Thymus (tissue), 11 donors: ENCODE results near the gene CAPN10. TPM values are rescaled to one million over a fixed set of nuclear protein-coding genes. Genes with fewer than 3 reads are reported as not detected.

Experiments used
- DNase-seq, 9 donors: peaks; one replicate each; pipeline ENCODE4 v3.0.0-alpha.2; 2013; ENCODE audit warnings: low spot score in 9 of 9, low read depth in 6 of 9, missing footprints in 1 of 9
- H3K27ac ChIP-seq, 2 donors: one replicate each; pipeline ENCODE4 v1.5.1; 2013; ENCODE audit warnings: control low read depth in 1 of 2, low read depth in 1 of 2, low read length in 1 of 2, mild to moderate bottlenecking in 1 of 2, moderate library complexity in 1 of 2
- H3K27me3 ChIP-seq, 2 donors: one replicate each; pipeline ENCODE4 v1.5.1; 2013; ENCODE audit warnings: low read length in 1 of 2; ENCODE audit not compliant: control insufficient read depth in 2 of 2, insufficient read depth in 1 of 2
- H3K36me3 ChIP-seq, 2 donors: one replicate each; pipeline ENCODE4 v1.5.1; 2013; ENCODE audit warnings: low read length in 1 of 2, mild to moderate bottlenecking in 1 of 2, moderate library complexity in 1 of 2; ENCODE audit not compliant: control insufficient read depth in 2 of 2, insufficient read depth in 2 of 2
- H3K4me1 ChIP-seq, 2 donors: one replicate each; pipeline ENCODE4 v1.5.1; 2013; ENCODE audit warnings: low read length in 2 of 2; ENCODE audit not compliant: control insufficient read depth in 2 of 2, insufficient read depth in 2 of 2
- H3K4me3 ChIP-seq, 2 donors: one replicate each; pipeline ENCODE4 v1.5.1; 2013; ENCODE audit warnings: low read length in 2 of 2, control low read depth in 1 of 2, mild to moderate bottlenecking in 1 of 2
- H3K9me3 ChIP-seq, 2 donors: one replicate each; pipeline ENCODE4 v1.5.1; 2013; ENCODE audit warnings: low read length in 1 of 2, mild to moderate bottlenecking in 1 of 2; ENCODE audit not compliant: control insufficient read depth in 2 of 2, insufficient read depth in 1 of 2
- WGBS: extraction: QIAGEN DNeasy Blood & Tissue Kit; methylation state at CpG from one replicate; pipeline ENCODE4 v1.1.7; 2013; 5-methylcytosine and 5-hydroxymethylcytosine counted together
- polyA plus RNA-seq: library from polyadenylated mRNA; stranded (reverse); fragments of 200-250 nt; gene quantifications from one replicate; pipeline ENCODE4 v1.2.3, GENCODE V29; 2013
- total RNA-seq: library from RNA; stranded (reverse); fragments of 120-200 nt; gene quantifications from one replicate; pipeline ENCODE4 v1.2.4, GENCODE V29; 2013
- donor health status: healthy.

The CAPN10 gene
- total and polyA plus RNA-seq, 2 donors: 34.1 to 67.0 TPM

- no peak for DNase-seq
- Histone ChIP-seq H3K4me3 (no peak overlapping the region), H3K36me3 (peaks cover 7 to 16% of the 10 kb centered on the region in 2 donors), H3K9me3 (peaks cover 0 to 7% of the 10 kb centered on the region in 2 donors), H3K27ac (no peak overlapping the region), H3K4me1 (peaks cover 11 to 25% of the 10 kb centered on the region in 2 donors), H3K27me3 (peaks cover 0 to 11% of the 10 kb centered on the region in 2 donors)
- WGBS: 97% methylated on average over 17 of the region's 17 CpGs
Observed at GRCh38 chr2:240554767-240555493, 31.6 kb upstream of the CAPN10 start.

- peaks cover 11 to 25% of the 10 kb centered on the region in 2 donors for H3K4me1 ChIP-seq
- 98% methylated on average over 16 of the region's 16 CpGs for WGBS
- no peak for DNase-seq
- peaks cover 7 to 16% of the 10 kb centered on the region in 2 donors for H3K36me3 ChIP-seq
- H3K4me3 ChIP-seq: no peak overlapping the region
- H3K27me3 ChIP-seq: peaks cover 0 to 11% of the 10 kb centered on the region in 2 donors
- peaks cover 0 to 6% of the 10 kb centered on the region in 2 donors for H3K9me3 ChIP-seq
- no peak overlapping the region for H3K27ac ChIP-seq
Observed at GRCh38 chr2:240555541-240556250, 30.8 kb upstream of the CAPN10 start.

- H3K4me3 ChIP-seq: no peak overlapping the region
- peaks cover 0 to 11% of the 10 kb centered on the region in 2 donors for H3K27me3 ChIP-seq
- H3K9me3 ChIP-seq: no peaks in the 10 kb centered on the region
- peaks cover 16 to 30% of the 10 kb centered on the region in 2 donors for H3K4me1 ChIP-seq
- peak in 2 of 9 donors; percentile 59 to 71 for DNase-seq
- WGBS: 78% methylated on average over 9 of the region's 9 CpGs
- peaks cover 5 to 12% of the 10 kb centered on the region in 2 donors for H3K36me3 ChIP-seq
- H3K27ac ChIP-seq: no peak overlapping the region
Observed at GRCh38 chr2:240556553-240557100, 29.9 kb upstream of the CAPN10 start.

- H3K27me3 ChIP-seq: peaks cover 0 to 11% of the 10 kb centered on the region in 2 donors
- whole genome bisulfite sequencing: 50% methylated on average over 51 of the region's 51 CpGs
- peaks cover 5 to 6% of the 10 kb centered on the region in 2 donors for H3K36me3 ChIP-seq
- H3K4me3 ChIP-seq: peak overlapping the region in 1 of 2 donors; percentile 31
- no peaks in the 10 kb centered on the region for H3K9me3 ChIP-seq
- peaks cover 18 to 36% of the 10 kb centered on the region in 2 donors for H3K4me1 ChIP-seq
- H3K27ac ChIP-seq: no peak overlapping the region
- no peak for DNase-seq
Observed at GRCh38 chr2:240557101-240557751, 29.3 kb upstream of the CAPN10 start.

GRCh38 chr2:240557808-240558207, 28.7 kb upstream of the CAPN10 start, which contains the start of gene ANKMY1:
Gene ANKMY1 (minus strand): TSS chr2:240557988. CDS start chr2:240557335, 653 bp downstream.
- peak in 5 of 9 donors; percentile 64 to 87 (median 78) for DNase-seq
- 9% methylated on average over 47 of the region's 47 CpGs for WGBS
- peak within 1 kb of the TSS in 1 of 2 donors; percentile 31 for H3K4me3 ChIP-seq
- H3K36me3 ChIP-seq: peaks cover 7% of the 10 kb centered on the region in 2 donors
- no peak within 1 kb of the TSS for H3K27ac ChIP-seq
- peaks cover 18 to 37% of the 10 kb centered on the region in 2 donors for H3K4me1 ChIP-seq
- peaks cover 0 to 11% of the 10 kb centered on the region in 2 donors for H3K27me3 ChIP-seq
- H3K9me3 ChIP-seq: no peaks in the 10 kb centered on the region

- Histone ChIP-seq H3K27me3 (peaks cover 0 to 11% of the 10 kb centered on the region in 2 donors), H3K36me3 (peaks cover 7 to 10% of the 10 kb centered on the region in 2 donors), H3K4me3 (no peak overlapping the region), H3K9me3 (no peaks in the 10 kb centered on the region), H3K4me1 (peaks cover 18 to 37% of the 10 kb centered on the region in 2 donors), H3K27ac (no peak overlapping the region)
- DNase-seq: no peak
- WGBS: 91% methylated on average over 18 of the region's 18 CpGs
Observed at GRCh38 chr2:240558236-240558761, 28.2 kb upstream of the CAPN10 start.

GRCh38 chr2:240559286-240559685, 27.2 kb upstream of the CAPN10 start:
- Histone ChIP-seq H3K4me1 (peaks cover 21 to 42% of the 10 kb centered on the region in 2 donors), H3K4me3 (no peak overlapping the region), H3K27me3 (peaks cover 0 to 11% of the 10 kb centered on the region in 2 donors), H3K27ac (no peak overlapping the region), H3K9me3 (no peaks in the 10 kb centered on the region), H3K36me3 (peaks cover 6 to 17% of the 10 kb centered on the region in 2 donors)
- WGBS: 97% methylated on average over 3 of the region's 3 CpGs
- DNase-seq: no peak

GRCh38 chr2:240560084-240560479, 26.5 kb upstream of the CAPN10 start, which contains the start of gene DUSP28:
Gene DUSP28 (plus strand): TSS chr2:240560357. CDS start chr2:240560685, 328 bp downstream.
- peak within 1 kb of the TSS; percentile 62 to 83 for H3K4me3 ChIP-seq
- H3K27me3 ChIP-seq: peaks cover 0 to 11% of the 10 kb centered on the region in 2 donors
- peak in 7 of 9 donors; percentile 69 to 91 (median 78) for DNase-seq
- no peaks in the 10 kb centered on the region for H3K9me3 ChIP-seq
- H3K27ac ChIP-seq: peak within 1 kb of the TSS; percentile 93 to 97
- H3K36me3 ChIP-seq: peaks cover 6 to 18% of the 10 kb centered on the region in 2 donors
- peaks cover 29 to 50% of the 10 kb centered on the region in 2 donors for H3K4me1 ChIP-seq
- WGBS: under 1% methylated on average over 39 of the region's 39 CpGs
